HCT116 (cell line): ENCODE data around the gene SUSD6. TPM values are rescaled to one million over a fixed set of nuclear protein-coding genes. Genes with fewer than 3 reads are reported as not detected.

Experiments
- ATAC-seq: fragments of 200-7000 bp; cut with Tn5 transposase; 2 replicates; pipeline ENCODE4 v1.9.1; 2020; ENCODE audit warnings: mild to moderate bottlenecking, moderate library complexity
- BruUV-seq: library from RNA; stranded (reverse); fragments of 400-500 nt; replicated peaks from 2 replicates; lab custom pipeline; 2021; lab: Mats Ljungman, UMichigan
- CTCF ChIA-PET: fragments of 300-600 bp; sonication (Branson Sonifier 250); formaldehyde crosslinking; loops from one replicate; lab custom pipeline; 2021; ENCODE audit warnings: antibody characterized with exemption; lab: Charles Lee
- POLR2A ChIA-PET: fragments of 300-600, 350-600 bp; sonication (Branson Sonifier 250); formaldehyde crosslinking; loops from one replicate; lab custom pipeline; 2021; ENCODE audit warnings: antibody characterized with exemption; lab: Charles Lee
- RAD21 ChIA-PET, 2 experiments: fragments of 300-600 bp; sonication (Branson Sonifier 250); formaldehyde crosslinking; loops; one replicate each; lab custom pipeline; 2023; ENCODE audit warnings: low total read pairs in 2 of 2; ENCODE audit not compliant: uncharacterized antibody in 2 of 2, unreplicated experiment in 2 of 2, low non-redundant PET in 1 of 2; lab: Charles Lee
- DNase-seq: peaks from one replicate; pipeline ENCODE4 v3.0.0-alpha.2; 2010; ENCODE audit warnings: low read depth, low spot score
- H2AFZ ChIP-seq: fragments of 200-600 bp; shearing (Covaris generic), sonication (generic); 2 replicates; pipeline ENCODE4 v1.6.1; 2017; ENCODE audit warnings: low read depth, mixed run types, mixed read lengths, antibody characterized with exemption, low read length; ENCODE audit not compliant: poor library complexity, severe bottlenecking
- H3K27ac ChIP-seq: 2 replicates; pipeline ENCODE4 v1.5.1; 2012; ENCODE audit warnings: low read depth, low read length
- H3K27me3 ChIP-seq: fragments of 200-600 bp; sonication (generic); 2 replicates; pipeline ENCODE4 v1.6.1; 2016; ENCODE audit warnings: mixed run types, low read length, mixed read lengths; ENCODE audit not compliant: insufficient read depth
- H3K36me3 ChIP-seq, 2 experiments: fragments of 200-500 bp in 1 of 2; fragments of 200-600 bp in 1 of 2; sonication (Bioruptor generic) in 1 of 2; sonication (generic) in 1 of 2; 2 replicates each; pipeline versions ENCODE4 v1.5.1 to v1.6.1; 2014 to 2016; ENCODE audit warnings: low read length in 2 of 2, inconsistent platforms in 1 of 2, mixed read lengths in 1 of 2, mixed run types in 1 of 2; ENCODE audit not compliant: insufficient read depth in 2 of 2, control insufficient read depth in 1 of 2
- H3K4me1 ChIP-seq, 2 experiments: fragments of 200-600 bp in 1 of 2; sonication (generic) in 1 of 2; 2 replicates each; pipeline versions ENCODE4 v1.5.1 to v1.6.1; 2012 to 2017; ENCODE audit warnings: low read length in 2 of 2, inconsistent platforms in 1 of 2, mild to moderate bottlenecking in 1 of 2, mixed read lengths in 1 of 2, mixed run types in 1 of 2, moderate library complexity in 1 of 2; ENCODE audit not compliant: insufficient read depth in 2 of 2, control insufficient read depth in 1 of 2
- H3K4me2 ChIP-seq: fragments of 200-600 bp; sonication (generic); 2 replicates; pipeline ENCODE4 v1.6.1; 2017; ENCODE audit warnings: mixed run types, low read length, mixed read lengths
- H3K4me3 ChIP-seq, 2 experiments: fragments of 200-600 bp in 1 of 2; sonication (generic) in 1 of 2; replicated peaks in 1 of 2; 2 replicates each; pipeline ENCODE4 v1.5.1; 2011 to 2016; ENCODE audit warnings: low read length in 2 of 2, control low read depth in 1 of 2, low read depth in 1 of 2, mild to moderate bottlenecking in 1 of 2, mixed read lengths in 1 of 2, mixed run types in 1 of 2
- H3K79me2 ChIP-seq: fragments of 200-600 bp; sonication (generic); 2 replicates; pipeline ENCODE4 v1.6.1; 2017; ENCODE audit warnings: mild to moderate bottlenecking, mixed run types, low read length, moderate library complexity, mixed read lengths; ENCODE audit not compliant: insufficient read depth
- H3K9ac ChIP-seq: fragments of 200-600 bp; sonication (generic); 2 replicates; pipeline ENCODE4 v1.6.1; 2016; ENCODE audit warnings: low read length, mixed read lengths
- H3K9me2 ChIP-seq: fragments of 200-600 bp; sonication (generic), shearing (Covaris generic); 2 replicates; pipeline ENCODE4 v1.6.1; 2017; ENCODE audit warnings: mixed run types, mild to moderate bottlenecking, moderate library complexity; ENCODE audit not compliant: insufficient read depth
- H3K9me3 ChIP-seq, 2 experiments: fragments of 200-500 bp in 1 of 2; fragments of 200-600 bp in 1 of 2; sonication (Bioruptor generic) in 1 of 2; sonication (generic) in 1 of 2; 2 replicates each; pipeline ENCODE4 v1.6.1; 2014 to 2017; ENCODE audit warnings: low read length in 2 of 2, mixed read lengths in 2 of 2, inconsistent platforms in 1 of 2, low read depth in 1 of 2, mild to moderate bottlenecking in 1 of 2, mixed run types in 1 of 2, moderate library complexity in 1 of 2; ENCODE audit not compliant: control insufficient read depth in 1 of 2, insufficient read depth in 1 of 2
- H4K20me1 ChIP-seq: fragments of 200-600 bp; sonication (generic), shearing (Covaris generic); 2 replicates; pipeline ENCODE4 v1.6.1; 2017; ENCODE audit warnings: mixed run types, mild to moderate bottlenecking, moderate library complexity; ENCODE audit not compliant: insufficient read depth
- CBX3 ChIP-seq: IDR thresholded peaks from 2 replicates; pipeline ENCODE4 v1.6.1; 2012; ENCODE audit warnings: low read depth
- CEBPB ChIP-seq: IDR thresholded peaks from 2 replicates; pipeline ENCODE4 v1.6.1; 2012; ENCODE audit warnings: low read depth
- ELF1 ChIP-seq: IDR thresholded peaks from 2 replicates; pipeline ENCODE4 v1.6.1; 2012; ENCODE audit warnings: low read depth, borderline replicate concordance
- EZH2 ChIP-seq: fragments of 200-600 bp; sonication (generic); IDR thresholded peaks from 2 replicates; pipeline ENCODE4 v1.6.1; 2017; ENCODE audit warnings: antibody characterized with exemption, mixed run types
- EZH2phosphoT487 ChIP-seq: fragments of 200-600 bp; IDR thresholded peaks from 2 replicates; pipeline ENCODE4 v1.6.1; 2018; ENCODE audit warnings: antibody characterized with exemption, borderline replicate concordance
- JUND ChIP-seq: IDR thresholded peaks from 2 replicates; pipeline ENCODE4 v1.6.1; 2012
- MAX ChIP-seq: IDR thresholded peaks from 2 replicates; pipeline ENCODE4 v1.6.1; 2012
- POLR2A ChIP-seq: IDR thresholded peaks from 2 replicates; pipeline ENCODE4 v1.7.0; 2011; ENCODE audit warnings: borderline replicate concordance; ENCODE audit not compliant: insufficient read depth, insufficient read length; ENCODE audit errors: extremely low read depth
- POLR2AphosphoS5 ChIP-seq: IDR thresholded peaks from 2 replicates; pipeline ENCODE4 v1.6.1; 2011; ENCODE audit warnings: mild to moderate bottlenecking, low read depth, low read length, moderate library complexity
- SP1 ChIP-seq: IDR thresholded peaks from 2 replicates; pipeline ENCODE4 v1.6.1; 2012; ENCODE audit warnings: low read depth
- TCF7L2 ChIP-seq: IDR thresholded peaks from 2 replicates; pipeline ENCODE4 v1.7.0; 2011; ENCODE audit warnings: borderline replicate concordance, inconsistent platforms; ENCODE audit not compliant: insufficient read depth, insufficient read length; ENCODE audit errors: extremely low read depth
- YY1 ChIP-seq: IDR thresholded peaks from 2 replicates; pipeline ENCODE4 v1.6.1; 2011; ENCODE audit warnings: low read length, low read depth, moderate library complexity, mild to moderate bottlenecking; ENCODE audit not compliant: insufficient replicate concordance; ENCODE audit errors: extremely low read depth
- intact Hi-C: fragments of 100-400 bp; cut with micrococcal nuclease; formaldehyde crosslinking; loops from 2 replicates; pipeline ENCODE4 v1.10.0; 2022
- total RNA-seq: library from RNA; stranded (reverse); gene quantifications from one replicate; pipeline ENCODE4 v1.2.1, GENCODE V29; 2021; ENCODE audit not compliant: unreplicated experiment
- TF ChIP-seq, protein P1 (sequence below): IDR thresholded peaks from 2 replicates; pipeline ENCODE4 v1.6.1; 2012
- TF ChIP-seq, protein P2 (sequence below): IDR thresholded peaks from 2 replicates; pipeline ENCODE4 v1.6.1; 2011; ENCODE audit warnings: mild to moderate bottlenecking, low read length, moderate library complexity; ENCODE audit not compliant: insufficient replicate concordance; ENCODE audit errors: extremely low read depth

The SUSD6 gene
- total RNA-seq, 1 experiment from 2014 or later = 6.4 TPM

DNA sequence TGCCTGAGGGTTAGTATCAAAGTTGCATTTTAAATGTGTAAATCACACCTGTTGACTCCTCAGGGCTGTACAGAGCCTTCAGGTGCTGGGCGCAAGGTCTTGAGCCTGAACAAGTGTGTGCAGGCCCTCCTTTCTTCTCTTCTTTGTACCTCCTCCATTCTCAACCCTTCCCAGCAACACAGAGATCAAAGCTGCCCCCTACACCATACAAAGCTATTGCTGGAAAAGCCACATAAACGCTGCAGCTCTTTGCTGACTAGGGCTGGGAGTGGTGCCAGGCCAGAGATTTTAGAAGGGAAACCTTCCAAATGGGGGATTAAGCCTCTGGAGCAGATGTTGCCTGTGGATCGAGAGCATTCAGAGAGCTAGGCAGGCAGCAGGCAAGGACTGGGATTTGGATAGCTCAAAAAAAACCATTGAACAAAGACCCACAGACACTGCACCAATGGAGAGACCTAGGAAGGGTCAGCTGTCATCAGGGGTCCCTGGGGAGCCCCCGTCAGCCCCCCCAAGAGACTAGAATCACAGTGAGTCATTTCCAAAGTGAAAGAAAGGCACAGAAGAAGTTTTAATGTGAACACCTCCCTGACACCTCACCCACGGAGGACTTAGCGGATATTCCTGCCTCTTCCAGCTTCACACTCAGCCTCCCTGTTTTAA, 18.2 kb upstream of the SUSD6 start:
- Histone ChIP-seq H4K20me1 (no peaks in the 10 kb centered on the region), H3K79me2 (no peaks in the 10 kb centered on the region), H3K4me2 (no peak overlapping the region), H3K4me3 (no peak overlapping the region), H3K27me3 (no peaks in the 10 kb centered on the region), H3K4me1 (no peaks in the 10 kb centered on the region), H3K9me2 (no peaks in the 10 kb centered on the region), H3K27ac (no peak overlapping the region), H2AFZ (no peak overlapping the region), H3K9ac (no peak overlapping the region), H3K9me3 (no peaks in the 10 kb centered on the region), H3K36me3 (no peaks in the 10 kb centered on the region)
- intact Hi-C loops = no loop called here
- ChIA-PET RAD21 (no interaction called here), CTCF (interaction anchor here (0.9 to 1.2 kb wide), 2 partner anchors 9 to 11 kb away, joined by 3 to 4 read pairs; no protein-coding TSS in a partner anchor), POLR2A (no interaction called here)
- ATAC-seq (no peak), DNase-seq (no peak)
- BruUV-seq = no TSS peak
- TF ChIP-seq, protein P1, sequence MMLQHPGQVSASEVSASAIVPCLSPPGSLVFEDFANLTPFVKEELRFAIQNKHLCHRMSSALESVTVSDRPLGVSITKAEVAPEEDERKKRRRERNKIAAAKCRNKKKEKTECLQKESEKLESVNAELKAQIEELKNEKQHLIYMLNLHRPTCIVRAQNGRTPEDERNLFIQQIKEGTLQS = no peak
- TF ChIP-seq YY1 (no peak), POLR2A (no peak), CBX3 (no peak), SP1 (no peak)

DNA sequence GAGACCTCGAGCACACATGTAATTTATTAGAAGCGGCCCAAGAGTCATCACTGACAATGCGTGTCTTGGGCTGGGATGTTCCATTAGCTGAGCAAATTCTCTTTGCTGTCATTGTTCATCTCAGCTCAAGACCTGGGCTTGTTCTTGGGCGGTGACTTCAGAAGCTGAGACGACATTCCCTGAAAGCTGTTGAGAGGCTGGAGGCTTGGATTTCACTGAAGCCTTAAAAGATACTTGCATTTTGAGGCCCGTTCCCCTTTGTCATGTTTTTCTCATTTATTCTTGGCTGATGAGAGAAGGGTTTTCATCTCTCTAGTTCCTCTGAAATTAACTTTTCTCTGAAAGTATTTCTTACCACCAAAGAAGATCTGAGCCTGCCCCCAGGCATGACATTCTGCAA, 16.6 kb upstream of the SUSD6 start:
- BruUV-seq = no TSS peak
- no peak for DNase-seq
- ChIA-PET POLR2A (no interaction called here), CTCF (interaction anchor here (0.6 to 0.9 kb wide), 2 partner anchors 15 to 115 kb away, joined by 3 to 4 read pairs; no protein-coding TSS in a partner anchor), RAD21 (no interaction called here)
- ATAC-seq = no peak
- Histone ChIP-seq H3K9me2 (no peaks in the 10 kb centered on the region), H3K27me3 (no peaks in the 10 kb centered on the region), H3K9me3 (no peaks in the 10 kb centered on the region), H3K79me2 (no peaks in the 10 kb centered on the region), H3K4me2 (no peak overlapping the region), H2AFZ (no peak overlapping the region), H3K27ac (no peak overlapping the region), H3K9ac (no peak overlapping the region), H3K36me3 (no peaks in the 10 kb centered on the region), H4K20me1 (no peaks in the 10 kb centered on the region), H3K4me1 (no peaks in the 10 kb centered on the region), H3K4me3 (no peak overlapping the region)
- intact Hi-C loops = no loop called here
- TF ChIP-seq JUND = no peak
- TF ChIP-seq CEBPB = no peak
- TF ChIP-seq EZH2phosphoT487 = no peak
- no peak for TF ChIP-seq SP1
- TF ChIP-seq TCF7L2 = no peak
- TF ChIP-seq POLR2AphosphoS5 = no peak
- TF ChIP-seq EZH2 = no peak
- no peak for TF ChIP-seq POLR2A
- no peak for TF ChIP-seq MAX
- TF ChIP-seq, protein P2, sequence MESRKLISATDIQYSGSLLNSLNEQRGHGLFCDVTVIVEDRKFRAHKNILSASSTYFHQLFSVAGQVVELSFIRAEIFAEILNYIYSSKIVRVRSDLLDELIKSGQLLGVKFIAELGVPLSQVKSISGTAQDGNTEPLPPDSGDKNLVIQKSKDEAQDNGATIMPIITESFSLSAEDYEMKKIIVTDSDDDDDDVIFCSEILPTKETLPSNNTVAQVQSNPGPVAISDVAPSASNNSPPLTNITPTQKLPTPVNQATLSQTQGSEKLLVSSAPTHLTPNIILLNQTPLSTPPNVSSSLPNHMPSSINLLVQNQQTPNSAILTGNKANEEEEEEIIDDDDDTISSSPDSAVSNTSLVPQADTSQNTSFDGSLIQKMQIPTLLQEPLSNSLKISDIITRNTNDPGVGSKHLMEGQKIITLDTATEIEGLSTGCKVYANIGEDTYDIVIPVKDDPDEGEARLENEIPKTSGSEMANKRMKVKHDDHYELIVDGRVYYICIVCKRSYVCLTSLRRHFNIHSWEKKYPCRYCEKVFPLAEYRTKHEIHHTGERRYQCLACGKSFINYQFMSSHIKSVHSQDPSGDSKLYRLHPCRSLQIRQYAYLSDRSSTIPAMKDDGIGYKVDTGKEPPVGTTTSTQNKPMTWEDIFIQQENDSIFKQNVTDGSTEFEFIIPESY = no peak
- TF ChIP-seq ELF1 = no peak
